Umbilical cord (tissue), 2 donors: ENCODE results near the gene PIPOX. TPM values are rescaled to one million over a fixed set of nuclear protein-coding genes. Genes with fewer than 3 reads are reported as not detected.

Source experiments
- DNase-seq: peaks from one replicate; pipeline ENCODE4 v3.0.0-alpha.2; 2015; ENCODE audit warnings: low spot score
- total RNA-seq: library from RNA; depleted of rRNA; stranded (reverse); fragments of >200 nt; gene quantifications from one replicate; pipeline ENCODE4 v1.2.3, GENCODE V29; 2014; ENCODE audit warnings: low replicate concordance; ENCODE audit not compliant: insufficient read depth

The PIPOX gene, protein sequence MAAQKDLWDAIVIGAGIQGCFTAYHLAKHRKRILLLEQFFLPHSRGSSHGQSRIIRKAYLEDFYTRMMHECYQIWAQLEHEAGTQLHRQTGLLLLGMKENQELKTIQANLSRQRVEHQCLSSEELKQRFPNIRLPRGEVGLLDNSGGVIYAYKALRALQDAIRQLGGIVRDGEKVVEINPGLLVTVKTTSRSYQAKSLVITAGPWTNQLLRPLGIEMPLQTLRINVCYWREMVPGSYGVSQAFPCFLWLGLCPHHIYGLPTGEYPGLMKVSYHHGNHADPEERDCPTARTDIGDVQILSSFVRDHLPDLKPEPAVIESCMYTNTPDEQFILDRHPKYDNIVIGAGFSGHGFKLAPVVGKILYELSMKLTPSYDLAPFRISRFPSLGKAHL
- total RNA-seq, result 0.48 TPM

DNA sequence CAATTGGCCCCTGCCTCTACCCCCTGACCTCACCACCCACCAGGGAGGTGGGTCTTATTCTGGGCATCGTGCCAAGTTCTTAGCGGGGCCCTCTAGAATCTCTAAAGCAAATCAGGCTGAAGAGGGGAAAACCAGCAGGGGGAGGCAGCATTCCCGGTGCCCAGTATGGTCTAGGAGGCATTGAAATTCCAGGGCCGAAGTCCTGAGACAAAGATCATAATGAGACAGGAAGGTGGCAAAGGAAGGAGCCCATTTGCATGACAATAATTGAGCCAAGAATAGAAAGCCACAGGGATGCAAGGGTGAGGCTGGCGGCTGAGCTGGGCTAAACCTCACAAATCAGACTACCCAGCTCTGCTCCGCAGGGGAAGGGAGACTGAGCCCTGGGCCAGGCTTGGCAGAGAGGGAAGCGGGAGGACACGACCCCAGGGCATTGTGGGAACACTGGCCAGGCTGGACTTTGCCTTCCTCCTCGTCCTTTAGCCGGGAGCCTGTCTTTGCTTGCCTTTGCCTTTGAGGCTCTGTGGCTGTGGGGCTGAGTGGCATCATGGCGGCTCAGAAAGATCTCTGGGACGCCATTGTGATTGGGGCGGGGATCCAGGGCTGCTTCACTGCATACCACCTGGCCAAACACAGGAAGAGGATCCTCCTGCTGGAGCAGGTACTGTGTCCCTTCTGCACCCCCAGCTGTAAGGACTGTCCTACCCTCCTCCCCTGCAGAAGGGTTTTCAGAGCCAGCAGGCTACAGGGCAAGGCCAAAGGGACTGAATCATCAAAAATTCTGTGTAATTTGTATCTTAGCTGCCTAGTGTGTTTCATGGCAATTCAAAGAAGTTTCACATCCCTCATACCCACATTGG lies at the start of gene PIPOX:
Gene PIPOX, plus strand, starts transcription at position 463 of the 860 bp plus-strand sequence. Its CDS starts 85 bp downstream, at position 548.
- DNase-seq, result peak; percentile 64

DNA sequence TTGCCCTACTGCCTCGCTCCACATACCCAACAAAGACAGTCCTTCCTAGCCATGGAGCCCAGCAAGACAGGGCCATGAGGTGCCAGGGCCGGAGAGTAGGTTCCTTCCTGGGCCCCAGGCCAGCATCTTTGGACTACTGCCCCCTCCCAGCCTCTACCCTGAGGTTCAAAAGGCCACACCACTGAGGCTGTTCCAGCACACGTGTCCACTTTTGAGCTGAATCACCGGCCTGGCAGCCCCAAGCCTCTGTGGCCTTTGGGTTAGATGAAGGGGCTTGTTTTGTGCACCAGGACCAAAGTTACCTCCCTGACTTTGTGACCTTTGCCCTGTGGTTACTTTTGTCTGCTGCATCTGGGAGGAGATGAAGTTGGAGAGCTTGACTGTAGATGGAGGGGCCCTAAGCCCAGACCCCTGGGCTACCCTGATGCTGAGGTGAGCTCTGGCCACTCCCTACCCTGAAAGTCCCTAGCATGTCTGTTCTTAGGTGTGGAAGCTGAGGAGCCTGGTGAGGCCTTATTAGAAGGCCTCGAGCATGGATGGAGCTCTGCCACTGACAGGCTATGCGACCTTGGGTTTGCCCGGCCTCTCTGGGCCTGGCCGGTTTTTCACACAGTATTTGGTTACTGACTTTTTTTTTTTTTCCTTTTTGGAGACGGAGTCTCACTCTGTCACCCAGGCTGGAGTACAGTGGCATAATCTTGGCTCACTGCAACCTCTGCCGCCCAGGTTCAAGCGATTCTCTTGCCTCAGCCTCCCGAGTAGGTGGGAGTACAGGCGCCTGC lies 49.1 kb upstream of the PIPOX start:
- no peak for DNase-seq

DNA sequence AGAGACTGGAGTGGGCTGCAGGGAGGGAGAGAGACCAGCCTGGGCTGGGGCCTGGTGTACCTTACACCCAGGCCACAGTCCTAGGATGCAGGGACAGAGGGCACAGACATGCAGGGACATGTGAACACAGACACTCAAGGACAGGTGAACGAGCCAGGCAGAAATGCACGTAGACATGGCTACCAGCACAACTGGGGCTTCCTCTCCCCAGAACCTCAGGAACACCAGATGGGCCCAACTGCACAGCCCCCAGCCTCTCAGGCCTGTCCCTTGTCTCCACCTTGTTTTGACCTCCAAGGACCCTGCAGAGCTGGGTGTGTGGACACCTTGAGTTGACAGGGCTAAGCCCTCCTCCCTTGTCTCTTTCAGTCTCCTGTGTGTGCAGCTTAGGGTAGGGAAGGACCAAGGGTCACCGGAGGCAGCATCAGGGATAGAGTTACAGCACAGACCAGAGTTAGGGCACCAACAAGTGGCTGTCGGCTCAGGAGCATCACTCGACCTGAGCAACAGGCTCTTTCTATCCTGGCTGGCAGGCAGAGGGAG lies 46.3 kb upstream of the PIPOX start:
- no peak for DNase-seq

DNA sequence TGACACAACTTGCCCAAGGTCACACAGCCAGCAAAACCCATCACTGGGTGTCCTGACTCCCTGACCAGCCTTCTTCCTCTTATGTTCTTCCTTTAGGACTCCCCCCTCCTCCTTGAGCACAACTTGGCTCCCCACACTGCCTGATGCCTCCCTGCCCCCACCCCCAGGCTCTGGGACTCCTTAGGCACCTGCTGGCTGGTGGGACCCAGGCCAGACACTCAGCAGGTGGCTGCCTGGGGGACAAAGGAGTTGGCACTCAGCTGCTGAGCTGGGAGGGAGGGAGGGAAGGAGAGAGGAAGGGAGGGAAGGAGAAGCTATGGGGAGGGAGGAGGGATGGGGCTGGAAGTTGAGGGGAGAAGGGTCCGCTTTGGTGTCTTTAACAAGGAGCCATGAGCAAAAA lies 45.1 kb upstream of the PIPOX start:
- no peak for DNase-seq

DNA sequence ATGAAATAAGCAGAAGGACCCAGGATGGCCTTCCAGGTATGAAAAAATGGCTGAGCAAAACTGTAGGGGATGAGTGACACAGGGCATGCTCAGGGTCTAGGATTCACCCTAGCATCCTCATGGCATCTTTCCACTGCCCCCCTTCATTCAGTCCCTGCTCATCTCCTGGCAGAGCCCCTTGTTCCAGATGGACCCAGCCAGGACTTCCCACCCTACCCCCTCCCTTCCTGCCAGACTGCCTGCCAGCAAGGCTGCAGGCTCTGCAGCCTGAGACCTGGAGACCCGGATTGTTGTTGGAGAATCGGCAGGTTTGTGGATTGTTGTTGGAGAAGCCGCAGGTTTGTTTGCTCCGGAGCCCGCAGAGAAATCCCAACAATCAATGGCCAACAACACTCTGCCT lies 43.7 kb upstream of the PIPOX start:
- no peak for DNase-seq

DNA sequence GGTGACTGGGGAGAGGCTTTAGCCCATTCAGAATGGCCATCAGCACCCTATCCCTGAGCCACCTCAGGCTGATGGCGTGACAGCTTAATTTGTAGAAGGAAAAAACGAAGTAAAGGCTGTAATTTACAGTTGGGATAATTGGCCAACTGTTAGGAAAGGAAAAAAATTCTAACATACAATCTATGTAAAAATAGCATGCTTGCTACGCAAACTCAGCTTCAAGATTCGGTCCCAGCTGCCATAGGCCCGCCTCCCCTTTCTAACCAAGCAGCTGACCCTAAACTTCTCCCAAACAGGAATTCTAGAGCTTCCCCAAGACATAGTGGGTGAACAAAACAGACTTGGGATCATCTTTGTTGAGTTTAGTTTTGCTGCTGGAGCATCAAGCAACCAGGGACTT lies 42.0 kb upstream of the PIPOX start:
- DNase-seq, result no peak

DNA sequence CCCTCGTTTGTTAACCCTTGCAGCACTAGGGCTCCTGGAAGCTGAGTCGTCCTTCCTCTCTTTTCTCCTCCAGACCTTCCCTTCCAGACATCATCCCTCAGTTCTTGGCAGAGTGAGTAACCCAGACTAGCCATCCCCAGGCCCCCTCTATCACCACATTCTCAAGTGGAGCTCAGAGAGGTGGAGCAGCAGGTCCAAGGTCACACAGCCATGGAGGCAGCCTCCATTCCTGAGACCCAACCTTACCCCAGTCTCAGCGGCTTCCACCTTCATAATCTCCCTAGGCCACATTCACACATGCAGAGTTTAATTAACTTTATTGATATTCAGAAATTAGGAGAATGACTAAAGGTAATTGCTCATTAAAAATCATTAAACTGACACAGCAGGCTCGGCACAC lies 40.1 kb upstream of the PIPOX start:
- no peak for DNase-seq

DNA sequence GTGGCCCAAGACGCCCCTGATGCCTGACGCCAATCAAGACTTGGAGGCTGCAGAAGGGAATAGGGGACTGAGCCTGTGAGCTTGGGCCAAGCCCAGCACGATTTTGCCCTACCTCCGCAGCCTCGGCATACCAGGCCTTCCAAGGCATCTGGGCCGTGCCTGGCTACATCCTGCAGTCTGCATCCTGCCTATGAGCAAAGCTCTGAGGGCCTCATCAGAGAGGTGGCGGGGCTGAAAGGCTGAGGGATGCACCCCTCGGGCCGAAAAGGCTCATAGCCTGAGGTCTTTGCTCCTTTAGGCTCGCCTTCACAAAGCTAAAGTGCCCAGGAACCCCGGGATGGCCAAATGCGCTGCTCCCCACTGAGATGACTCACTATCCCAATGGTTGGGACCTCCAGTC lies 39.7 kb upstream of the PIPOX start:
- no peak for DNase-seq

DNA sequence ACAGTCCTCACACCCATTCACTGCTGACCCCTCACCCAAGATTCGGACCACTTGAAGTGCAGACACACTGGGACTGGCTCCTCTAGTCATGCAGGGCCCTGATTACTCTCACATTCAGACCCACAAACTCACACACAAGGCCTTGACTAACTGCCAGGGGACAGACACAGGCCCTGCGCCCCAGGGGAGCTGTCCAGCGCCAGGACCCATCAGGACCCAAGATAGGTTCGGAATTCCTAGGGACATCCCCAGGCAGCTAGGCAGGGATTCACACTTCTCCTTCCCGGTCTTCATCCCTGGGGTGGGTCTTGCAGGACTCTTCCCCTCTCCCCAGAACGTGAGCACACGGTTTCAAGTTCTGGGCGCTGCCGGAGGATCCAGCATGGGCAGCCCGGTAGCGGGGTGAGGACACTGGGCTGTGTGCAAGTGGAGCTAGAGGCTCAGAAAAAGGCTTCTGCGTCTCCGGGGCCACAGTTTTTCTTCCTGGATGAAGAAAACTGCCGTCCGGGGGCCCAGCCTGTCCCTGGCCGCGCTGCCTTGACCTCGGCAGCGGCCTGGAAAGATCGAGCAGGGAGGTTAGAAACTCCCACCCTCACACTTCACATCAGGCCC lies 38.8 kb upstream of the PIPOX start:
- DNase-seq, result no peak

DNA sequence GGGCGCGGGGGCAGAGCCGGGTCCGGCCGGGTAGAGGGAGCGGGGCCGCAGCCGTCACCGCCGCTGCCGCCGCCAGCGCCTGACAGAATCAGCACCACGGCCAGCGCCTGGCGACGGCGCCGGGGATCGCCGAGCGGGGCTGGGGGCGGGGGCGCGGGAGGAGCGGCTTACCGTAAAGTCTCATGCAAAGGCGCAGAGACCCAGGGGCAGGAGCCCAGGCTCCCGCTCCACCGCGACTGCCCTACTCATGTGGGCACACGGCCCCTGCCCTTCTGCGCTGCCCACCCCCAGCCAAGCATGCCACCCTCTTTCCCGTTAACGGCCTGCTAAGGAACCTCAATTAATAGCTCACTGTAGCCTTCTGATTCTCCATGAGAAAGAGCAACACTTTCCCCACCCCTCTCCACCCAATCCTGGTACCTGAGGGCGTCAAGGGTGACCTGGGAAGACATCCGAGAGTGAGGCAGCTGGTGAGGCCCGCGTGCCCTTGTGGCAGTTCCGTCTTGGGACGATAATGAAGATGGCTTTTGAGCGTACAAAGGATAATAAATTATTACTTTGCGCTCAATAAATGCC lies 36.9 kb upstream of the PIPOX start, which contains the start of gene SEZ6:
Gene SEZ6, minus strand, starts transcription at position 98 of the 576 bp plus-strand sequence. CDS start 164 bp downstream, outside the sequence.
- peak; percentile 69 for DNase-seq

DNA sequence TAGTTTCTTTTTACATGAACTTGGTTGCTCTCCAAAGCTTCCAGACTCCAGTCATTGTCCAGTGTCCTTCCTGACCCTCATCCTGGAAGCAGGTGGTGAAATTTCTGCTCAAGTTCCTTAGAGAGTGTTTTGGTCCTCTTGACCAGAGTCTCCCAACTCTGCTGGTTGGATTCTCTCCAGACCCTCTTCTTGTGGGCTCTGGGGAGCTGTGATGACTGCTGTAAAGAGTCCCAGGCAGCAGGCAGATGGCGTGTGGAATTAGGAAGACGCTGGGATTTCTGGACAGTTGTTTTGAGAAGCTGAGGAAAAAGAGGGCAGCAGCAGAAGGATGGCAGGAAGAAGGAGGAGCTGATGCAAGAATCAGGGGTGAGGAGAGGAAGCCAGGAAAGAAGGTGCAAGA lies 35.5 kb upstream of the PIPOX start:
- DNase-seq, result no peak

DNA sequence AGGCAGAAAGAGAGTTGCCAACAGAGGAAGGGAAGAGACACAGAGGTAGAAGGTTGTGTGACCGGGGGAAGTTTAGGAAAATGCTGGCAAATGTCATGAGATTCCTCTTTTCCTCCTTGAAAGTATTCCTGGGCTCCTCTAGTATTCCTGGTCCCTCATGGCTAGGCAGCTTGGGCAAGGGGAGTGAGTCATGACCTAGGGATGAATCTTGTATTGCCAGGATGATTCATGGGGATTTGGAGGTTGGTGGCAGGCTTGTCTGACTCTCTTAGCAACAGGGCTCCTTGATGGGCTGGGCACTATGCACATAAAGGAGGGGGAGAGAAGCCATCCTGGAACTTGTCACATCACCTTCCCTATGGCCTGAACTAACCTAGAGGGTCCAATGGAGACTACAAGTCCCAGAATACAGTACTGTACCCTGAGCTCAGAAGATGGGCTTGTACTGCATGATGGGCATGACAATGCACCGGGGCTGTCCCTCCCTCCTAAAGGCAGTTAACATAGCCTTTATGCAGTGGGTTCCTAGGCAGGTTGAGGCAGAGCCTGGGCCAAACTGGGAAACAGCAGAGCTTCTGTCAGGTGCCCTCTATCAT lies 35.0 kb upstream of the PIPOX start:
- no peak for DNase-seq

DNA sequence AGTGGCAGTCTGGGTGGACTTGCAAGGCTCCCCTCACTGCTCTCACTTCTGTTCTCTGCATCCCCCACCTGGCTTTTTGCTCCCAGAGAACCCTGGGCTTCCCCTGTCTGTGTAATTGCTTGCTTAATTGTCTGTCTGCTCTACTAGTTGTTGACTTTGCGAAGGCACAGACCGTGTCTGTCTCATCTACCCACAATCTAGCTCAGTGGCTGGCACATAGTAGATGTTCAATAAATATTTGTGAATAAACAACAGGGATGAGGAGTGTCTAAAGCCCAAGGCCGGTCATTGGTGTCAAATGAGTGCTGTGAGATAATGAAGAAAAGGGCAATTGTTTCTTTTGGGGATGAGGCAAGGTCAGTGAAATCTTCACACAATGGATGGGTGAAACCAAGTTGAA lies 34.4 kb upstream of the PIPOX start:
- DNase-seq, result no peak

DNA sequence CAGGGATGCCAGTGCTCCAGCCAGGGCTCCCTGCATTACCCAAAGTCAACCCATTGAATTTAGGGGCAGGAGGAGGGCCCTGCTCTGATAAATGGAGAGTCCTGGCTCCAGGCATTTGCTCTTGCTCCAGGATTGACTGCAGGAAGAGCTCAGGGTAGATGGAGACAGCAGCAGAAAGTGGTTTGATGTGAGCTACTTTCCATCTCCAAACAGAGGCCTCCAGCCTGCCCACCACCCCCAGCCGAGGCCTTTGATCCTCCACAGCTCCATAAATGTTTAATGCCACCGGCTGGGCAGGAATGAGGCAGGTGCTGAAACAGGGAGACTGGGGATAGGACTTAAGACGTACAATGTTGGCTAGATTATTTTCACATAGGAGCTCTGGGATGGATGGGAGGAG lies 32.8 kb upstream of the PIPOX start:
- DNase-seq, result no peak

DNA sequence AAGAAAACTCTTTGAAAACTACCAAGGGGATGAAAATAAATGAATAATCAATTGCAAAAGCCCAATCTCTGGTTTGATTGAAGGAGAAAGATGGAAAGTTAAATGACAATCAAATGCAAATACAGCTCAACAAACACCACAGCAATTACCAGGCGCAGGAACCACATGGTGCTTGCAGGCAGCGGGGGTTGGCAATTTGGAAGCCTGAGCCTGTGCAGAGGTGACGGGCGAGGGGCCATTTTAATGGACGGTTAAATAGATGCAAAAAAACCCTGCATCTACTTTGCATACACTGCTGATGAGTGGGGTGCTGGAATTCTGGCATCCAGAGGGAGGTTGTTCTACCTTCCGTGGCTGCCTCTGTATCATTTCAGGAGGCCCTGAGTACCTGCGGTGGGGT lies 32.4 kb upstream of the PIPOX start:
- DNase-seq, result no peak

DNA sequence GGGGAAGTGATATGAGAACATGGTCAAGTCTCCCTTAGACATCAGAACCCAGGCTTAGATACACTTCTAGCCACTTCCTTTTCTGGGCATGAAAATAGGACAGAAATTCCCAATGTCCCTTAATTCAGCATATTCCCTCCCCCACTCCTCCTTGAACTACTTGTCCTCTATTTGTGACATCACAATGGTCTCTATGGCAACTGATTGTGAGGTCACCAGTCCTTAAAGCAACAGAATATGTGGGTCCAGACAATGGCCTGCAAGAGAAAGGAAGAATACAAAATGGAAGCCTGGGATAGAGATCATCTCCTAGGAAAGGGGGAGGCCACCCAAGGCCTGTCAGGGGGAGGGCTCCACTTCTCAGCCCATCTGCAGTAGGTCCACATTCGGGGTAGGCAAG lies 30.4 kb upstream of the PIPOX start:
- DNase-seq, result no peak

DNA sequence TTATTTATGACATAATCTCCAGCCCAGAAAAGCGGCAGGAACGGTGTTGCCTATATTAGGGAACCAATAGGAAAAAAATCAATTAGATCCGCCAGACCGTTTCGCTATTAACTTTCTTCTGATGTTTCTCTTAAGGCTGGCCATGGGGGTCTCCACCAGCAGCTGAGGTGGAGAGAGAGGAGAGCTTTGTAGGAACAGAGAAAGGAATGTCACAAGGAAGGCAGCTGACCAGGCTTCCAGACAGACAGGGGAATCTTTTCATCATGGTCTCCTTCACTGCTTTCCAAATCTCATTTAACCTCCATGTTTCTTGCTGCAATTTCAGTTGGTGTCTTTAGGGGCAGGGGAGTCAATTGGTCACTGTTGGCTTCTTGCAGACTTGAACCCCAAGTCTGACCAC lies 28.2 kb upstream of the PIPOX start:
- DNase-seq, result no peak

DNA sequence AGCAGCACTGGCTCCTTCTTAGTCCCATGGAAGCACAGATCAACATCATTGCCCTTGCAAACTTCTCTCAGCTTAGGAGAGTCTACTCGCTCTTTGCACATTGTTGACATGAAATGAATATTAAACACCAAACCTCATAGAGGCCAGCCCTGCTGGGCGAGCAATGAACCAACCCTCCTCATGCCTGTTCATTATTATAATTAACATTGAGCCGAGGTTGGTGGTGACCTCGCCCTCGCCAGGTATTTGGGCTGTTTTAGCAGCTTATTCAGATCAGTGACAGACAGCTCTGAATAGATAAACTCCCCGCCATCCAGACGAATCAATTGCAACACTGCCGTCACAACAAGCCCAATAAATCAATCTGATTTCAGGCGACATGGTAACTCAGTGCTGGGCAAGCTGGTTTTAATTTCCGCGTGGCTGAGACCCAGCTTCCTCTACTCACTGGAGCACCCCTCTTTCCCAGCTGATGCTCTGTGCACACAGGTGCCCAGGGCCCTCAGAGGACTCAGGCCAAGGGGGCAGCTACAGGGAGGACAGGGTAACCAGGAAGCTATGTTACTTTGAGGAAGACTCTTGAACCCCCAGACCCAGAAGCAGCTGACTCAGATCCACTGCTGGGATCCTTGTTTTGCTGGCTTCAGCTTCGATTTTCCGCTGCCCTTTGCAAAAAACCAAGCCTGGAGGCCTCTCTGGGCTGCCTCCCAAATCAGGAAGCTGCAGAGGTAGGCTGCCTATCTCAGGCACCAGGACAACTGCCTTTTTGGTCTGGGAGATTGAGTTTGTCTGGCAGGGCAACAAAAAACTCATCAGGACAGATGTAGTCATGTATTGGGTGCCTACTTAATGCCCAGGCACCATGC lies 26.4 kb upstream of the PIPOX start:
- peak; percentile 15 for DNase-seq

DNA sequence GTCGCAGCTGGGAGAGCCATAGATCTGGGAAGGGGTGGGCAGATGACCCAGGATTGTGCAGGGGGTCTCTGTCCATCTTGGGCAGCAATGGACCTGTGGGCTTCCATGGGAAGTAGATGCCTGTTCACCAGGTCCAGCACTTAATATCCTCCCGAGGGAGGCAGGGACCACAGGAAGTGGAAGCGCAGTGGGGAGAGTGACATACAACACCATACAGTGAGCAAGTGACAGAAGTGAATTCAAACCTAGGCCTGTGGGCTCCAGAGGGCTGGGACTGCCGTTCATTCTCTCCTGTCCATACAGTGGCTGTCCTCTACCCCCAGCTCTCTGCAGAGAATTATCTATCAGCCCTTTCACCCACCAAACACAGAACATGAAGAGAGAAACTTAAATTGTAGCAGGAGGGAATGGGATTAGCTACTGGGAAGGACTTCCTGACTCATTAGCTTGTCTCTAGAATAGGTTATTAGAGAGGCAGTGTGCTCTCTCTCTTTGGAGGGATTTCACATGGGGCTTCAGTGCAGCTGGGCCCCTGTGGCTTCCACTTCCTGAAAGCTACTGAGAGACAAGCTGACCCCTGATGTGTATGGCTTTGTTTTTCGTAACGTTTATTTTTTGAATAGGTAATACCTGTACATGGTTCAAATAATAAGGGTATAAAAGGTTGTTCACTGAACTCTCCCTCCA lies 24.0 kb upstream of the PIPOX start:
- no peak for DNase-seq
